Gastrocnemius medialis (tissue), 4 donors: ENCODE results near the gene MS4A13.

Experiments used
- CTCF ChIP-seq, 5 experiments: fragments of 450-650 bp in 3 of 5; fragments of 200-600 bp in 2 of 5; sonication (generic) in 2 of 5; IDR thresholded peaks in 4 of 5; conservative IDR thresholded peaks in 1 of 5; 1 replicate in 4 of 5; 2 replicates in 1 of 5; pipeline ENCODE4 v1.5.1; 2016 to 2019; ENCODE audit warnings: antibody characterized with exemption in 5 of 5, mild to moderate bottlenecking in 3 of 5, moderate library complexity in 3 of 5
- POLR2A ChIP-seq, 2 donors: fragments of 450-650 bp; IDR thresholded peaks; one replicate each; pipeline ENCODE4 v1.6.1; 2017; ENCODE audit warnings: antibody characterized with exemption in 2 of 2, mild to moderate bottlenecking in 2 of 2, moderate library complexity in 2 of 2

DNA sequence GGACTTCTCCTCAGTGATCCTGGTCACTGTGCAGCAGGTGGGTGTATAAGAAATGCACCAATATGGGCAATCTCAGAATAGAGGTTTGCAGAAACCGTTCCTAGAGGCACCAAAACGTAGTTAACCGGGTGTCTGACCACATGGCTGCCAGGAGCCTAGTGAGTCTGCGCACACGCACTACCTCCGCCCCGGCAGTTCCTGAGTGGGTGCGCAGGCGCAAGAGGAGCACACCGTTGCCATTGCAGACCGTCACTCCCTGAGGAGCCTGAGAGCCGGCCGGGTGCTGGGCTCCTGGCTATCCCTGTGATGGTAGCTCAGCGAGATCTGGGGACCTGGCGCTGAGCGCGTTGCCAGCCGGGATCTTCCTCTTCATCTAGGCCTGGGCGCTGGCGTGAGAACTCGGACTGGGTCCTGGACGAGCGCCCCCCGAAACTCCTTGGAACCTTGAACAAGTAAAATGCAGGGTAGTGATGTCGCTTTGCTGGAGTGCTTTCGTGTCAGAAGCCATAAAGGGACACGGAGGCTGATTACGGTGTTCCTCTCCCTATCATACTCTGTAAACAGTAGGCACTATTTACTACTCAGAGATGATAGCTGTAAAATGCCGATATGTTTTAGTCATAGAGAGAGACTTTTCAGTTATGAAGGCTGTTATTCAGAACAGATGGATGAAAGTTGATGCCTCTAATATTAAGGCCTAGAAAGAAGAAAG lies at the start of gene MS4A13:
- TF ChIP-seq CTCF (IDR thresholded peaks at IDR 0.05 in 4 of 5, conservative IDR thresholded peaks at IDR 0.05 in 1 of 5) (no peak), POLR2A (IDR thresholded peaks at IDR 0.05) (no peak)
